Esophagus squamous epithelium (tissue), 5 donors: ENCODE measurements around the gene UBE3B. TPM values are rescaled to one million over a fixed set of nuclear protein-coding genes. Genes with fewer than 3 reads are reported as not detected.

ENCODE experiments used
- DNase-seq: peaks from one replicate; lab custom pipeline; 2025; lab: John Stamatoyannopoulos, UW
- H3K27ac ChIP-seq, 4 donors: fragments of 200-600 bp; sonication (generic); one replicate each; pipeline ENCODE4 v1.5.1; 2016 to 2019; ENCODE audit warnings: mild to moderate bottlenecking in 1 of 4
- H3K27me3 ChIP-seq, 4 donors: fragments of 200-600 bp; sonication (generic); 1 replicate in 3 of 4; 2 replicates in 1 of 4; pipeline versions ENCODE4 v1.5.1 to v1.6.0; 2017 to 2021; ENCODE audit warnings: antibody characterized with exemption in 1 of 4
- H3K36me3 ChIP-seq, 3 donors: fragments of 200-600 bp; sonication (generic); one replicate each; pipeline ENCODE4 v1.5.1; 2016 to 2019
- H3K4me1 ChIP-seq, 3 donors: fragments of 200-600 bp; sonication (generic); one replicate each; pipeline ENCODE4 v1.5.1; 2017 to 2019
- H3K4me3 ChIP-seq, 4 donors: fragments of 200-600 bp; sonication (generic); 1 replicate in 3 of 4; 2 replicates in 1 of 4; pipeline ENCODE4 v1.5.1; 2016 to 2019; ENCODE audit warnings: mild to moderate bottlenecking in 2 of 4, moderate library complexity in 1 of 4
- H3K9me3 ChIP-seq, 3 donors: fragments of 200-600 bp; sonication (generic); one replicate each; pipeline ENCODE4 v1.5.1; 2016 to 2019
- CTCF ChIP-seq, 6 experiments: fragments of 450-650 bp in 4 of 6; fragments of 200-600 bp in 2 of 6; sonication (generic) in 2 of 6; IDR thresholded peaks; one replicate each; pipeline ENCODE4 v1.5.1; 2016 to 2019; ENCODE audit warnings: antibody characterized with exemption in 6 of 6, mild to moderate bottlenecking in 4 of 6, moderate library complexity in 4 of 6
- POLR2A ChIP-seq, 4 donors: fragments of 450-650 bp; IDR thresholded peaks; one replicate each; pipeline ENCODE4 v1.6.1; 2017; ENCODE audit warnings: antibody characterized with exemption in 4 of 4, mild to moderate bottlenecking in 4 of 4, moderate library complexity in 3 of 4
- WGBS, 2 donors: methylation state at CpG; one replicate each; pipeline ENCODE4 v1.1.5; 2018; 5-methylcytosine and 5-hydroxymethylcytosine counted together
- intact Hi-C: fragments of 100-400 bp; cut with DNase I; formaldehyde crosslinking; loops from one replicate; pipeline ENCODE4 v1.15.0; 2022
- total RNA-seq, 4 donors: library from RNA; depleted of rRNA; stranded (reverse); fragments of >200 nt; gene quantifications; one replicate each; pipeline ENCODE4 v1.1.0, GENCODE V29; 2016
- donor health status: DM: yes; HTN: yes; CAD: no.

UBE3B gene
- total RNA-seq, 4 donors from 2014 or later, result 31.7 to 48.7 (median 37.6) TPM

GRCh38 chr12:109495012-109495411, 17.6 kb downstream of the UBE3B start:
- H3K4me3 ChIP-seq, result no peak overlapping the region
- peaks cover 17 to 100% (median 30%) of the 10 kb centered on the region in 3 donors for H3K36me3 ChIP-seq
- no peak for TF ChIP-seq POLR2A (IDR thresholded peaks at IDR 0.05)
- no peak for TF ChIP-seq CTCF (IDR thresholded peaks at IDR 0.05)
- no peak for DNase-seq
- H3K4me1 ChIP-seq, result peaks cover 0 to 9% (median 6%) of the 10 kb centered on the region in 3 donors
- H3K27me3 ChIP-seq, result no peaks in the 10 kb centered on the region
- H3K9me3 ChIP-seq, result no peaks in the 10 kb centered on the region
- intact Hi-C loops, result loop anchor here (10.0 kb wide), 1 partner anchor 60 kb away; no protein-coding TSS in a partner anchor
- H3K27ac ChIP-seq, result no peak overlapping the region

- no peak for TF ChIP-seq POLR2A (IDR thresholded peaks at IDR 0.05)
- TF ChIP-seq CTCF (IDR thresholded peaks at IDR 0.05), result no peak
- H3K36me3 ChIP-seq, result peaks cover 8 to 100% (median 36%) of the 10 kb centered on the region in 3 donors
- H3K4me3 ChIP-seq, result no peak overlapping the region
- intact Hi-C loops, result loop anchor here (10.0 kb wide), 1 partner anchor 62 kb away; no protein-coding TSS in a partner anchor
- H3K27ac ChIP-seq, result no peak overlapping the region
- no peak for DNase-seq
- no peaks in the 10 kb centered on the region for H3K27me3 ChIP-seq
- H3K9me3 ChIP-seq, result no peaks in the 10 kb centered on the region
- peaks cover 0 to 9% (median 6%) of the 10 kb centered on the region in 3 donors for H3K4me1 ChIP-seq
Observed at GRCh38 chr12:109496306-109496705, 18.9 kb downstream of the UBE3B start.

- Histone ChIP-seq H3K9me3 (no peaks in the 10 kb centered on the region), H3K4me3 (no peak overlapping the region), H3K4me1 (peaks cover 0 to 9% (median 6%) of the 10 kb centered on the region in 3 donors), H3K27me3 (no peaks in the 10 kb centered on the region), H3K36me3 (peaks cover 5 to 100% (median 45%) of the 10 kb centered on the region in 3 donors), H3K27ac (no peak overlapping the region)
- intact Hi-C loops, result loop anchor here (10.0 kb wide), 1 partner anchor 63 kb away; no protein-coding TSS in a partner anchor
- 35 to 59% methylated on average over 7 of the region's 7 CpGs for WGBS, 2 donors
- TF ChIP-seq POLR2A (IDR thresholded peaks at IDR 0.05) (no peak), CTCF (IDR thresholded peaks at IDR 0.05) (no peak)
- DNase-seq, result no peak
Observed at GRCh38 chr12:109497675-109498074, 20.2 kb downstream of the UBE3B start.

GRCh38 chr12:109500406-109501185, 23.2 kb downstream of the UBE3B start:
- TF ChIP-seq POLR2A (IDR thresholded peaks at IDR 0.05) (no peak), CTCF (IDR thresholded peaks at IDR 0.05) (no peak)

GRCh38 chr12:109501299-109501698, 23.9 kb downstream of the UBE3B start:
- Histone ChIP-seq H3K27me3 (no peaks in the 10 kb centered on the region), H3K4me1 (peaks cover 0 to 9% (median 6%) of the 10 kb centered on the region in 3 donors), H3K9me3 (no peaks in the 10 kb centered on the region), H3K4me3 (no peak overlapping the region), H3K36me3 (peaks cover 5 to 100% (median 61%) of the 10 kb centered on the region in 3 donors), H3K27ac (no peak overlapping the region)
- intact Hi-C loops, result no loop called here
- TF ChIP-seq POLR2A (IDR thresholded peaks at IDR 0.05) (no peak), CTCF (IDR thresholded peaks at IDR 0.05) (no peak)
- DNase-seq, result no peak
- WGBS, 2 donors, result 80 to 87% methylated on average over 5 to 6 of the region's 6 CpGs

More at GRCh38 chr12:109500406-109501185, 23.2 kb downstream of the UBE3B start:
- no peaks in the 10 kb centered on the region for H3K9me3 ChIP-seq
- intact Hi-C loops, result no loop called here
- peaks cover 5 to 100% (median 54%) of the 10 kb centered on the region in 3 donors for H3K36me3 ChIP-seq
- H3K27ac ChIP-seq, result no peak overlapping the region
- peaks cover 0 to 9% (median 6%) of the 10 kb centered on the region in 3 donors for H3K4me1 ChIP-seq
- WGBS, 2 donors, result 77 to 87% methylated on average over 8 to 9 of the region's 9 CpGs
- H3K4me3 ChIP-seq, result no peak overlapping the region
- DNase-seq, result no peak
- no peaks in the 10 kb centered on the region for H3K27me3 ChIP-seq
